Panc1 (cell line): ENCODE results near the gene SLCO4A1. TPM values are rescaled to one million over a fixed set of nuclear protein-coding genes. Genes with fewer than 3 reads are reported as not detected.

ENCODE experiments used
- ATAC-seq: fragments of 200-7000 bp; cut with Tn5 transposase; 2 replicates; pipeline ENCODE4 v1.9.1; 2020; ENCODE audit warnings: mild to moderate bottlenecking, moderate library complexity
- BruUV-seq: library from RNA; stranded (reverse); fragments of 400-500 nt; replicated peaks from 2 replicates; lab custom pipeline; 2021; lab: Mats Ljungman, UMichigan
- CTCF ChIA-PET: fragments of 300-600 bp; sonication (Branson Sonifier 250); formaldehyde crosslinking; loops from one replicate; lab custom pipeline; 2022; ENCODE audit warnings: antibody characterized with exemption; lab: Charles Lee
- POLR2A ChIA-PET: fragments of 300-600 bp; sonication (Branson Sonifier 250); formaldehyde crosslinking; loops from one replicate; lab custom pipeline; 2022; ENCODE audit warnings: antibody characterized with exemption; lab: Charles Lee
- DNase-seq: peaks from one replicate; pipeline ENCODE4 v3.0.0-alpha.2; 2010; ENCODE audit warnings: low read depth, low spot score
- H3K27ac ChIP-seq: 2 replicates; pipeline ENCODE4 v1.5.1; 2011; ENCODE audit warnings: mild to moderate bottlenecking, low read length, inconsistent platforms
- H3K27me3 ChIP-seq: fragments of 200-500 bp; sonication (Bioruptor generic); 2 replicates; pipeline ENCODE4 v1.6.0; 2014; ENCODE audit warnings: low read length, inconsistent platforms; ENCODE audit not compliant: control insufficient read depth, insufficient read depth
- H3K36me3 ChIP-seq: fragments of 200-500 bp; sonication (Bioruptor generic); 2 replicates; pipeline ENCODE4 v1.5.1; 2014; ENCODE audit warnings: inconsistent platforms, mild to moderate bottlenecking, low read length, moderate library complexity; ENCODE audit not compliant: control insufficient read depth, insufficient read depth
- H3K4me1 ChIP-seq: 2 replicates; pipeline ENCODE4 v1.5.1; 2011; ENCODE audit warnings: inconsistent platforms, mild to moderate bottlenecking, low read length, moderate library complexity; ENCODE audit not compliant: control insufficient read depth, insufficient read depth
- H3K4me3 ChIP-seq, 2 experiments: 2 replicates each; pipeline ENCODE4 v1.5.1; 2011 to 2012; ENCODE audit warnings: low read depth in 2 of 2, low read length in 2 of 2, mild to moderate bottlenecking in 2 of 2, inconsistent platforms in 1 of 2, moderate library complexity in 1 of 2
- H3K9me3 ChIP-seq: fragments of 200-500 bp; sonication (Bioruptor generic); 2 replicates; pipeline ENCODE4 v1.5.1; 2014; ENCODE audit warnings: low read depth, mild to moderate bottlenecking, inconsistent platforms, low read length, moderate library complexity; ENCODE audit not compliant: control insufficient read depth, insufficient read depth
- POLR2AphosphoS5 ChIP-seq: IDR thresholded peaks from 2 replicates; pipeline ENCODE4 v1.6.1; 2012; ENCODE audit warnings: mild to moderate bottlenecking, low read depth, low read length, moderate library complexity
- SIN3A ChIP-seq: IDR thresholded peaks from 2 replicates; pipeline ENCODE4 v1.6.1; 2012; ENCODE audit warnings: low read depth, mild to moderate bottlenecking, low read length, moderate library complexity, borderline replicate concordance; ENCODE audit not compliant: insufficient read depth
- TCF7L2 ChIP-seq: IDR thresholded peaks from 2 replicates; pipeline ENCODE4 v1.6.1; 2011; ENCODE audit warnings: mild to moderate bottlenecking, low read depth, low read length, inconsistent platforms
- in situ Hi-C: cut with HindIII; loops from 2 replicates; pipeline ENCODE4 v1.10.0; 2016; ENCODE audit warnings: low sequenced_read_pairs, low pct_unique_long_range_greater_than_20kb
- intact Hi-C: fragments of 100-400 bp; cut with micrococcal nuclease; formaldehyde crosslinking; loops from one replicate; pipeline ENCODE4 v1.10.0; 2022; ENCODE audit not compliant: unreplicated experiment
- total RNA-seq: library from RNA; stranded (reverse); gene quantifications from one replicate; pipeline ENCODE4 v1.2.1, GENCODE V29; 2021; ENCODE audit not compliant: unreplicated experiment
- TF ChIP-seq, protein P1 (sequence below), 2 experiments: IDR thresholded peaks; 2 replicates each; pipeline ENCODE4 v1.6.1; 2011 to 2012; ENCODE audit warnings: low read depth in 2 of 2, control low read depth in 1 of 2, low read length in 1 of 2, mild to moderate bottlenecking in 1 of 2, moderate library complexity in 1 of 2; ENCODE audit not compliant: insufficient read depth in 1 of 2
- TF ChIP-seq, protein P2 (sequence below): fragments of 450-650 bp; IDR thresholded peaks from 2 replicates; pipeline ENCODE4 v1.5.1; 2017; ENCODE audit warnings: mild to moderate bottlenecking

SLCO4A1 gene
- total RNA-seq, 1 experiment from 2014 or later: 167 TPM

DNA sequence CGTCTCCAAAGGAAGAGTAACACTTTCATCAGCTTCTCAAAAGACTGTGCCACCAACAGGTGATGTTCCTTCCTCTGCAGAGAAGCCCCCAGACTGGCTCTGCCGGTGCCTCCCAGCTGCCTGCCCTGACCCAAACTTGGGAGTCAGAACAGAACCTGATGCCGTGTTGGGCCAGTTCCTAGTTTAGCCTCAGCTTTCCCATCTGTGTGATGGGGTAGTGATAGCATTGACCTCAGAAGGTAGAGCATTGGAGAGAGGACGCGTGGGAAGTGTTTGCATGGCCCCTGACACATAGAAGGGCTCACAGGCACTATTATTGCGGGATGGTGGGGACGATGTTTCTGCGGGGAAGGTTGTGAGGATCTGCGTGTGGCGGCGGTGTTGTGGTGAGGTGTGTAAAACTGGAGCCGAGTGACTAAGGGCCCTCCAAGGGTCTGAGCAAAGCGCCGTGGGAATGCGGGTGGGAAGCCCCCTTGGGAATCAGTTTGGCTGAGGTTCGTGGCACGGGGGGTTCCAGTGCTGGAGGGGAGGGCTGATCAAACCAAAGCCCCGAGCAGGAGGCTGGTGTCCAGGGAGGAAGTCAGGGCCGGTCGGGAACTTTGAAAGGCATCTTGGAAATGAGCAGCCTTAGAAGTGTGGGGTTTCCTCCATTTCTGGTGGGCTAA lies 68.0 kb downstream of the SLCO4A1 start:
- Histone ChIP-seq H3K27me3 (no peaks in the 10 kb centered on the region), H3K4me1 (peaks cover 66% of the 10 kb centered on the region), H3K27ac (peak overlapping the region; percentile 82), H3K9me3 (no peaks in the 10 kb centered on the region), H3K36me3 (peaks cover 3% of the 10 kb centered on the region; the same call in 1 of the 2 replicates), H3K4me3 (peak overlapping the region; percentile 55 to 86)
- TF ChIP-seq TCF7L2: peak; percentile 54
- TF ChIP-seq, protein P1, sequence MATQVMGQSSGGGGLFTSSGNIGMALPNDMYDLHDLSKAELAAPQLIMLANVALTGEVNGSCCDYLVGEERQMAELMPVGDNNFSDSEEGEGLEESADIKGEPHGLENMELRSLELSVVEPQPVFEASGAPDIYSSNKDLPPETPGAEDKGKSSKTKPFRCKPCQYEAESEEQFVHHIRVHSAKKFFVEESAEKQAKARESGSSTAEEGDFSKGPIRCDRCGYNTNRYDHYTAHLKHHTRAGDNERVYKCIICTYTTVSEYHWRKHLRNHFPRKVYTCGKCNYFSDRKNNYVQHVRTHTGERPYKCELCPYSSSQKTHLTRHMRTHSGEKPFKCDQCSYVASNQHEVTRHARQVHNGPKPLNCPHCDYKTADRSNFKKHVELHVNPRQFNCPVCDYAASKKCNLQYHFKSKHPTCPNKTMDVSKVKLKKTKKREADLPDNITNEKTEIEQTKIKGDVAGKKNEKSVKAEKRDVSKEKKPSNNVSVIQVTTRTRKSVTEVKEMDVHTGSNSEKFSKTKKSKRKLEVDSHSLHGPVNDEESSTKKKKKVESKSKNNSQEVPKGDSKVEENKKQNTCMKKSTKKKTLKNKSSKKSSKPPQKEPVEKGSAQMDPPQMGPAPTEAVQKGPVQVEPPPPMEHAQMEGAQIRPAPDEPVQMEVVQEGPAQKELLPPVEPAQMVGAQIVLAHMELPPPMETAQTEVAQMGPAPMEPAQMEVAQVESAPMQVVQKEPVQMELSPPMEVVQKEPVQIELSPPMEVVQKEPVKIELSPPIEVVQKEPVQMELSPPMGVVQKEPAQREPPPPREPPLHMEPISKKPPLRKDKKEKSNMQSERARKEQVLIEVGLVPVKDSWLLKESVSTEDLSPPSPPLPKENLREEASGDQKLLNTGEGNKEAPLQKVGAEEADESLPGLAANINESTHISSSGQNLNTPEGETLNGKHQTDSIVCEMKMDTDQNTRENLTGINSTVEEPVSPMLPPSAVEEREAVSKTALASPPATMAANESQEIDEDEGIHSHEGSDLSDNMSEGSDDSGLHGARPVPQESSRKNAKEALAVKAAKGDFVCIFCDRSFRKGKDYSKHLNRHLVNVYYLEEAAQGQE (IDR thresholded peaks at IDR 0.05; ENCODE audit: insufficient read depth in 1 of 2, low read depth in 2 of 2, low read length in 1 of 2): no peak
- ChIA-PET CTCF (interaction anchor here (1.0 kb wide), 1 partner anchor 82 kb away, joined by 3 read pairs; no protein-coding TSS in a partner anchor), POLR2A (no interaction called here)
- intact Hi-C loops (no loop called here), in situ Hi-C loops (no loop called here)
- BruUV-seq: TSS peak; percentile 51
- ATAC-seq (no peak), DNase-seq (no peak)

DNA sequence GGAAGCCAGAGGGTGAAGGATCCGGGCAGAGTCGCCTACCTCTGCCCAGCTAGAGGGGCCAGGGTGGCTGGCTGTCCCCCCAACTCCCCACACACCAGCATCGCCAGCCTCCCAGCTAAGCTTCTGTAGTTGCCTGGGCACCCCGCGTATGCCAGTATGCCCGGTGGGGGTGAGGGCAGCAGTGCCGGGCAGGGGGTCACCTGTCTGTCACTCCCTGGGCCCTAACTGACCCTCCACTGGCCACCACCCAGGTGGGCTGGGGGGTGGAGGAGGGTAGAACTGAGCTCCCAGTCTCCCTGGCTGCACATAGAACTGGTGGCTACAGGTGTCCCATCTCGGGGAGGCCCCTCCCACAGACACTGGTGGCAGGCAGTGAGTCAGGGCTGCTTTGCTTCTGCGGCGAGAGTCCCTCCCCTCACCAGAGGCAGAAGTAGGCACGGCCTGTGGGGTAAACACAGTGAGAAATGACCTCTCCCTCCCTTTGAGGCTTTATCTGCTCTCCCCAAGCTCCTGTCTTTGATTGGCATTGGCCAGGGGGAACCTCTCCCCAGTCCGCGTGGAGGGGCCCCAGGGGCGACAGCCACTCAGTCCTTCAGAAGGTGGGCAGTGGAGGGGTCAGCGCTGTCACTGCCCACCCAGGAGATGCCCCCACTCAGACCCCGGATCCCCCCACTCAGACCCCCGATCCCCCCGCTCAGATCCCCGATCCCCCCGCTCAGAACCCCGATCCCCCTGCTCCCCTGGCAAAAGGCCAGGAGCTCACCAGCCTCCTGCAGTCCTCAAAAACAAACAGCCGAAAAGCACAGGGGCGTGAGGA lies 68.8 kb downstream of the SLCO4A1 start:
- H3K36me3 ChIP-seq: peaks cover 3% of the 10 kb centered on the region; the same call in 1 of the 2 replicates
- H3K4me3 ChIP-seq: peak overlapping the region; percentile 55 to 86
- in situ Hi-C loops (no loop called here), intact Hi-C loops (no loop called here)
- H3K4me1 ChIP-seq: peaks cover 66% of the 10 kb centered on the region
- H3K27me3 ChIP-seq: no peaks in the 10 kb centered on the region
- no peaks in the 10 kb centered on the region for H3K9me3 ChIP-seq
- no TSS peak for BruUV-seq
- POLR2A ChIA-PET: no interaction called here
- TF ChIP-seq TCF7L2 (peak; percentile 28), POLR2AphosphoS5 (no peak), SIN3A (no peak; the same call in 1 of the 2 replicates)
- CTCF ChIA-PET: no interaction called here
- DNase-seq: no peak
- peak overlapping the region; percentile 89 for H3K27ac ChIP-seq
- ATAC-seq: peak; percentile 64

GRCh38 chr20:62711703-62712101 lies 69.4 kb downstream of the SLCO4A1 start:
- H3K27me3 ChIP-seq: no peaks in the 10 kb centered on the region
- no TSS peak for BruUV-seq
- no peak for DNase-seq
- peak overlapping the region; percentile 55 to 86 for H3K4me3 ChIP-seq
- ChIA-PET CTCF (no interaction called here), POLR2A (no interaction called here)
- ATAC-seq: peak; percentile 29
- in situ Hi-C loops (no loop called here), intact Hi-C loops (no loop called here)
- H3K9me3 ChIP-seq: no peaks in the 10 kb centered on the region
- peak overlapping the region; percentile 89 for H3K27ac ChIP-seq
- peak; percentile 54; the same call in 1 of the 2 replicates for TF ChIP-seq POLR2AphosphoS5
- TF ChIP-seq, protein P1 (IDR thresholded peaks at IDR 0.05; ENCODE audit: insufficient read depth in 1 of 2, low read depth in 2 of 2, low read length in 1 of 2): no peak
- no peak for TF ChIP-seq TCF7L2
- TF ChIP-seq SIN3A: peak; percentile 75; the same call in 1 of the 2 replicates
- TF ChIP-seq, protein P2, sequence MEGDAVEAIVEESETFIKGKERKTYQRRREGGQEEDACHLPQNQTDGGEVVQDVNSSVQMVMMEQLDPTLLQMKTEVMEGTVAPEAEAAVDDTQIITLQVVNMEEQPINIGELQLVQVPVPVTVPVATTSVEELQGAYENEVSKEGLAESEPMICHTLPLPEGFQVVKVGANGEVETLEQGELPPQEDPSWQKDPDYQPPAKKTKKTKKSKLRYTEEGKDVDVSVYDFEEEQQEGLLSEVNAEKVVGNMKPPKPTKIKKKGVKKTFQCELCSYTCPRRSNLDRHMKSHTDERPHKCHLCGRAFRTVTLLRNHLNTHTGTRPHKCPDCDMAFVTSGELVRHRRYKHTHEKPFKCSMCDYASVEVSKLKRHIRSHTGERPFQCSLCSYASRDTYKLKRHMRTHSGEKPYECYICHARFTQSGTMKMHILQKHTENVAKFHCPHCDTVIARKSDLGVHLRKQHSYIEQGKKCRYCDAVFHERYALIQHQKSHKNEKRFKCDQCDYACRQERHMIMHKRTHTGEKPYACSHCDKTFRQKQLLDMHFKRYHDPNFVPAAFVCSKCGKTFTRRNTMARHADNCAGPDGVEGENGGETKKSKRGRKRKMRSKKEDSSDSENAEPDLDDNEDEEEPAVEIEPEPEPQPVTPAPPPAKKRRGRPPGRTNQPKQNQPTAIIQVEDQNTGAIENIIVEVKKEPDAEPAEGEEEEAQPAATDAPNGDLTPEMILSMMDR: no peak
- peaks cover 66% of the 10 kb centered on the region for H3K4me1 ChIP-seq
- H3K36me3 ChIP-seq: peaks cover 3% of the 10 kb centered on the region; the same call in 1 of the 2 replicates
